K562 (cell line): ENCODE results near the gene PCDHGA4. TPM values are rescaled to one million over a fixed set of nuclear protein-coding genes. Genes with fewer than 3 reads are reported as not detected.

Source experiments
- CAMTA2 ChIP-seq: fragments of 250-450 bp; sonication (Bioruptor Pico); conservative IDR thresholded peaks from 2 replicates; pipeline ENCODE4 v1.5.1; 2022
- NFIC ChIP-seq: fragments of 450-650 bp; IDR thresholded peaks from 2 replicates; pipeline ENCODE4 v1.6.1; 2017; ENCODE audit warnings: mild to moderate bottlenecking, inconsistent platforms
- PHF21A ChIP-seq: fragments of 450-650 bp; IDR thresholded peaks from 2 replicates; pipeline ENCODE4 v1.6.1; 2017; ENCODE audit warnings: low read depth, borderline replicate concordance
- POLR2AphosphoS5 ChIP-seq: IDR thresholded peaks from 2 replicates; pipeline ENCODE4 v1.6.1; 2011; ENCODE audit warnings: mild to moderate bottlenecking, low read depth, low read length, moderate library complexity; ENCODE audit not compliant: control insufficient read depth, insufficient read depth
- SMARCA5 ChIP-seq: fragments of 450-650 bp; IDR thresholded peaks from 2 replicates; pipeline ENCODE4 v1.6.1; 2016
- SREBF2 ChIP-seq: sonication (generic); formaldehyde crosslinking; IDR thresholded peaks from 2 replicates; pipeline ENCODE4 v1.4.0; 2020; ENCODE audit warnings: mild to moderate bottlenecking, missing genetic modification reagents
- ZHX1 ChIP-seq: fragments of 150-350 bp; conservative IDR thresholded peaks from 2 replicates; pipeline ENCODE4 v1.6.1; 2014; ENCODE audit warnings: low read length
- ZNF639 ChIP-seq, 2 experiments: fragments of 200-800 bp in 1 of 2; sonication (Bioruptor generic) in 1 of 2; sonication (generic) in 1 of 2; formaldehyde crosslinking in 1 of 2; IDR thresholded peaks in 1 of 2; conservative IDR thresholded peaks in 1 of 2; 2 replicates each; pipeline versions ENCODE4 v1.5.0 to v1.6.1; 2016 to 2020; ENCODE audit warnings: missing compliant biosample characterization in 1 of 2, missing genetic modification characterization in 1 of 2, missing genetic modification reagents in 1 of 2
- polyA plus RNA-seq, 8 experiments: library from polyadenylated mRNA; depleted of rRNA in 4 of 8; stranded (reverse) in 5 of 8; unstranded in 3 of 8; fragments of >200 nt; fragmentation: Nextera tagmentation in 2 of 8; fragmentation: Illumina TruSeq in 1 of 8; extraction: Ambion mirVana in 2 of 8; extraction: Trizol in 1 of 8; gene quantifications; 2 replicates each; pipeline versions ENCODE4 v1.2.1 to v1.2.3, GENCODE V29; 2011 to 2014; ENCODE audit warnings: inconsistent platforms in 1 of 8, missing spikeins in 1 of 8
- total RNA-seq, 7 experiments: library from RNA; depleted of rRNA in 6 of 7; stranded (reverse); fragments of >200 nt in 6 of 7; fragmentation: Illumina TruSeq in 2 of 7; extraction: Trizol in 2 of 7; gene quantifications; 2 replicates each; pipeline versions ENCODE4 v1.2.1 to v1.2.3, GENCODE V29; 2011 to 2021; ENCODE audit warnings: low replicate concordance in 1 of 7
- TF ChIP-seq, protein P1 (sequence below): sonication (generic); formaldehyde crosslinking; IDR thresholded peaks from 2 replicates; pipeline ENCODE4 v1.8.1; 2023; ENCODE audit warnings: mild to moderate bottlenecking, missing genetic modification reagents
- TF ChIP-seq, protein P2 (sequence below): sonication (generic); formaldehyde crosslinking; IDR thresholded peaks from 2 replicates; pipeline ENCODE4 v1.8.0; 2022; ENCODE audit warnings: missing genetic modification reagents, mild to moderate bottlenecking, borderline replicate concordance
- TF ChIP-seq, protein P3 (sequence below): fragments of 450-650 bp; IDR thresholded peaks from 2 replicates; pipeline ENCODE4 v1.6.1; 2018; ENCODE audit warnings: mild to moderate bottlenecking, low read depth; ENCODE audit not compliant: partially characterized antibody

Gene PCDHGA4
- total and polyA plus RNA-seq, 9 of the 15 experiments (the other 6 are each of a cell fraction or from before 2014, with no cell fraction given): 0.12 to 0.40 (median 0.36) TPM; not detected in 2

- TF ChIP-seq, protein P1, sequence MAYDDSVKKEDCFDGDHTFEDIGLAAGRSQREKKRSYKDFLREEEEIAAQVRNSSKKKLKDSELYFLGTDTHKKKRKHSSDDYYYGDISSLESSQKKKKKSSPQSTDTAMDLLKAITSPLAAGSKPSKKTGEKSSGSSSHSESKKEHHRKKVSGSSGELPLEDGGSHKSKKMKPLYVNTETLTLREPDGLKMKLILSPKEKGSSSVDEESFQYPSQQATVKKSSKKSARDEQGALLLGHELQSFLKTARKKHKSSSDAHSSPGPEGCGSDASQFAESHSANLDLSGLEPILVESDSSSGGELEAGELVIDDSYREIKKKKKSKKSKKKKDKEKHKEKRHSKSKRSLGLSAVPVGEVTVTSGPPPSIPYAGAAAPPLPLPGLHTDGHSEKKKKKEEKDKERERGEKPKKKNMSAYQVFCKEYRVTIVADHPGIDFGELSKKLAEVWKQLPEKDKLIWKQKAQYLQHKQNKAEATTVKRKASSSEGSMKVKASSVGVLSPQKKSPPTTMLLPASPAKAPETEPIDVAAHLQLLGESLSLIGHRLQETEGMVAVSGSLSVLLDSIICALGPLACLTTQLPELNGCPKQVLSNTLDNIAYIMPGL (CRISPR knock-in tag): 0 out of 2 replicates have a peak, but pooled peaks have one; percentile 77
- TF ChIP-seq SREBF2 (peak; percentile 87; the same call in 1 of the 2 replicates), SMARCA5 (peak; percentile 17; the same call in 1 of the 2 replicates), POLR2AphosphoS5 (peak; percentile 89), ZNF639 (CRISPR knock-in tag; conservative IDR thresholded peaks at IDR 0.05 in 1 of 2, IDR thresholded peaks at IDR 0.05 in 1 of 2) (peak in 1 of 2 experiments; percentile 88; a peak in 2 of 4 replicates), CAMTA2 (CRISPR knock-in tag) (peak; percentile 68; the same call in 1 of the 2 replicates), PHF21A (no peak), NFIC (peak; percentile 14; the same call in 1 of the 2 replicates), ZHX1 (0 out of 2 replicates have a peak, but pooled peaks have one; percentile 19)
- TF ChIP-seq, protein P2, sequence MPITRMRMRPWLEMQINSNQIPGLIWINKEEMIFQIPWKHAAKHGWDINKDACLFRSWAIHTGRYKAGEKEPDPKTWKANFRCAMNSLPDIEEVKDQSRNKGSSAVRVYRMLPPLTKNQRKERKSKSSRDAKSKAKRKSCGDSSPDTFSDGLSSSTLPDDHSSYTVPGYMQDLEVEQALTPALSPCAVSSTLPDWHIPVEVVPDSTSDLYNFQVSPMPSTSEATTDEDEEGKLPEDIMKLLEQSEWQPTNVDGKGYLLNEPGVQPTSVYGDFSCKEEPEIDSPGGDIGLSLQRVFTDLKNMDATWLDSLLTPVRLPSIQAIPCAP (CRISPR knock-in tag): no peak
- TF ChIP-seq, protein P3, sequence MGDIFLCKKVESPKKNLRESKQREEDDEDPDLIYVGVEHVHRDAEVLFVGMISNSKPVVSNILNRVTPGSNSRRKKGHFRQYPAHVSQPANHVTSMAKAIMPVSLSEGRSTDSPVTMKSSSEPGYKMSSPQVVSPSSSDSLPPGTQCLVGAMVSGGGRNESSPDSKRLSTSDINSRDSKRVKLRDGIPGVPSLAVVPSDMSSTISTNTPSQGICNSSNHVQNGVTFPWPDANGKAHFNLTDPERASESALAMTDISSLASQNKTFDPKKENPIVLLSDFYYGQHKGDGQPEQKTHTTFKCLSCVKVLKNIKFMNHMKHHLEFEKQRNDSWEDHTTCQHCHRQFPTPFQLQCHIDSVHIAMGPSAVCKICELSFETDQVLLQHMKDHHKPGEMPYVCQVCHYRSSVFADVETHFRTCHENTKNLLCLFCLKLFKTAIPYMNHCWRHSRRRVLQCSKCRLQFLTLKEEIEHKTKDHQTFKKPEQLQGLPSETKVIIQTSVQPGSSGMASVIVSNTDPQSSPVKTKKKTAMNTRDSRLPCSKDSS: peak; percentile 21
These were observed 34.3 kb upstream of the PCDHGA4 start, which contains the start of gene TAF7 (continued) for GRCh38 chr5:141320225-141321169.
